Breast epithelium (tissue), 4 donors: Measurements from ENCODE around the gene RPUSD3. TPM values are rescaled to one million over a fixed set of nuclear protein-coding genes. Genes with fewer than 3 reads are reported as not detected.
A peak's percentile ranks its signal among the peaks of the same experiment; 100 is the strongest.
"Not testable (repeated sequence)": the region's sequence is repeated elsewhere in the genome, so short reads cannot be mapped to it uniquely, and the experiment has no call there.

ENCODE experiments used
- DNase-seq, 2 donors: peaks; one replicate each; pipeline ENCODE4 v3.0.0-alpha.2; 2019; ENCODE audit warnings: low spot score in 2 of 2
- H3K27ac ChIP-seq, 2 donors: fragments of 200-600 bp; sonication (generic) in 1 of 2; one replicate each; pipeline ENCODE4 v1.5.1; 2016 to 2019; ENCODE audit warnings: mild to moderate bottlenecking in 1 of 2
- H3K27me3 ChIP-seq, 2 donors: fragments of 200-600 bp; sonication (generic) in 1 of 2; one replicate each; pipeline versions ENCODE4 v1.5.1 to v1.6.0; 2017 to 2019; ENCODE audit warnings: control low read depth in 1 of 2, mild to moderate bottlenecking in 1 of 2
- H3K36me3 ChIP-seq: fragments of 200-600 bp; one replicate; pipeline ENCODE4 v1.5.1; 2019
- H3K4me1 ChIP-seq, 2 donors: fragments of 200-600 bp; sonication (generic); one replicate each; pipeline ENCODE4 v1.5.1; 2016 to 2019; ENCODE audit warnings: control low read depth in 1 of 2
- H3K4me3 ChIP-seq, 3 donors: fragments of 200-600 bp; sonication (generic); 1 replicate in 2 of 3; 2 replicates in 1 of 3; pipeline ENCODE4 v1.5.1; 2016 to 2019; ENCODE audit warnings: mild to moderate bottlenecking in 3 of 3, moderate library complexity in 2 of 3
- H3K9me3 ChIP-seq, 2 donors: fragments of 200-600 bp; sonication (generic) in 1 of 2; one replicate each; pipeline ENCODE4 v1.5.1; 2016 to 2019; ENCODE audit warnings: control low read depth in 1 of 2
- CTCF ChIP-seq, 3 donors: fragments of 450-650 bp; IDR thresholded peaks; one replicate each; pipeline ENCODE4 v1.5.1; 2016 to 2017; ENCODE audit warnings: antibody characterized with exemption in 3 of 3, mild to moderate bottlenecking in 3 of 3, moderate library complexity in 3 of 3
- POLR2A ChIP-seq: fragments of 450-650 bp; IDR thresholded peaks from one replicate; pipeline ENCODE4 v1.6.1; 2016; ENCODE audit warnings: antibody characterized with exemption, mild to moderate bottlenecking, moderate library complexity
- POLR2AphosphoS5 ChIP-seq, 3 donors: sonication (generic); formaldehyde crosslinking; IDR thresholded peaks; one replicate each; pipeline ENCODE4 v1.6.1; 2017; ENCODE audit warnings: antibody characterized with exemption in 3 of 3
- intact Hi-C: fragments of 100-400 bp; cut with DNase I; formaldehyde crosslinking; loops from one replicate; pipeline ENCODE4 v1.15.1; 2023; ENCODE audit warnings: low total_unique reads
- total RNA-seq, 3 donors: library from RNA; depleted of rRNA; stranded (reverse); fragments of >200 nt; gene quantifications; one replicate each; pipeline ENCODE4 v1.1.0, GENCODE V29; 2016

The RPUSD3 gene
- total RNA-seq, 3 donors from 2014 or later, result 33.4 to 41.3 (median 38.3) TPM

- no peak for DNase-seq
- Histone ChIP-seq H3K36me3 (no peaks in the 10 kb centered on the region), H3K9me3 (no peaks in the 10 kb centered on the region), H3K27ac (no peak overlapping the region), H3K4me3 (no peak overlapping the region), H3K27me3 (no peaks in the 10 kb centered on the region), H3K4me1 (no peaks in the 10 kb centered on the region)
- intact Hi-C loops, result no loop called here
- no peak for TF ChIP-seq POLR2A
- TF ChIP-seq POLR2AphosphoS5 (IDR thresholded peaks at IDR 0.05), result no peak
Observed at GRCh38 chr3:9881441-9881840, 37.6 kb upstream of the RPUSD3 start.

DNA sequence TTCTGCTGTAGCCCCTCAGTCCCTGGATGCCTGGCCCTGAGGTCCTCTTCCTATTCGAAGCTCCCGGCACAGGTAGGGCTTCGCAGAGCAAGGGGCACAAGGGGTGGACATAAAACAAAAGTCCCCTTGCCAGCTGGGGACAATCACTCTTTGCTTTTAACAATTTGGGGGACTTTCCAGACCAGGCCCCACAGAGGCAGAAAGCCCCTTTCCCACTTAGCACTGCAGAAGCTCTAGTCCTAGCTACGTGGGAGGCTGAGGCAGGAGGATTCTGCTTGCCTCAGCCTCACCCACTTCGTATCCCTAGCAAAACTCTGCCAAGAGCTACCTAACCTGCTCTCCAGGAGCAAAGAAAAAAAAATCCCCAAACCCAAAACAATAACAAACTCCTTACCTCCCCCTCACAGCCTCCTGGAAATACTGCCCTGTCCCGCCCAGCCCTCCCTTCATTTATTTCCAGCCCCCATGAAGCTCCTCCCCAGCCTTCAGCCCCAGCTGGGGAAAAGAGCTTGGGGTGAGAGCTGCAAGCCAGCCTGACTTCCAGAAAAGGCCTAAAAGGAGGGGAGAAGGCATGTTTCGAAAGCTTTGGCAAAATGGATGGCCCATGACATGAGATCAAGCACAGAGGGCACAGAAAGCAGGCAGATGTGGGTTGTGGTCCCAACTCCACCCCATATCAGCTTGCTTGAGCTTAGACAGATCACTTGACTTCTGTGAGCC, 36.2 kb upstream of the RPUSD3 start, which contains the start of gene CIDEC:
TSS of gene CIDEC (minus strand) at position 424 of the 720 bp plus-strand sequence. CDS start 1,767 bp downstream, outside the sequence.
- intact Hi-C loops, result no loop called here
- no peak for DNase-seq
- Histone ChIP-seq H3K4me1 (no peaks in the 10 kb centered on the region), H3K36me3 (no peaks in the 10 kb centered on the region), H3K27me3 (no peaks in the 10 kb centered on the region), H3K9me3 (no peaks in the 10 kb centered on the region), H3K4me3 (peak within 1 kb of the TSS in 1 of 3 donors; percentile 11), H3K27ac (no peak within 1 kb of the TSS)
- TF ChIP-seq CTCF (IDR thresholded peaks at IDR 0.05) (no peak), POLR2A (no peak), POLR2AphosphoS5 (IDR thresholded peaks at IDR 0.05) (no peak)

- H3K27ac ChIP-seq, result no peak overlapping the region
- no peaks in the 10 kb centered on the region for H3K4me1 ChIP-seq
- no peaks in the 10 kb centered on the region for H3K36me3 ChIP-seq
- intact Hi-C loops, result no loop called here
- DNase-seq, result no peak
- no peaks in the 10 kb centered on the region for H3K9me3 ChIP-seq
- H3K4me3 ChIP-seq, result peak overlapping the region in 1 of 3 donors; percentile 11
- no peaks in the 10 kb centered on the region for H3K27me3 ChIP-seq
- no peak for TF ChIP-seq POLR2AphosphoS5 (IDR thresholded peaks at IDR 0.05)
Observed at GRCh38 chr3:9878700-9879099, 34.9 kb upstream of the RPUSD3 start.

DNA sequence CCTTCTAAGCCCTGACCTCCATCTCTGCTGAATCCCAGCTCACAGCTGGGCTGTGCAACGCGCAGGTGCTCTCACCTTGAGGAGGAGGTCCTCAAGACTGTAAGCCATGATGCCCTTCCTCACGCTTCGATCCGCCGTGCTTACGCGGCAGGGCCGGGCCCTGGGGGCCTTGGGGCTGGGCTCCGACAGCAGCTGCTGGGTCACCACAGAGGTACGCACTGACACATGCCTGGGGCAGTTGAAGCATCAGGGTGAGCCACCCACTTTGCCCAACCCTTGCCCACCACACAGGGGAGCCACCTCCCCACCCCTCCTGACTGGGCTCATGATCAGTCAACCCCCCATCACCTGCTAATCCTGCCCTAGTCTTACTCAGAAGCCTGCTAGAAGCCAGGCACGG, 33.2 kb upstream of the RPUSD3 start:
- H3K27me3 ChIP-seq, result no peaks in the 10 kb centered on the region
- intact Hi-C loops, result no loop called here
- H3K9me3 ChIP-seq, result no peaks in the 10 kb centered on the region
- H3K36me3 ChIP-seq, result no peaks in the 10 kb centered on the region
- TF ChIP-seq POLR2AphosphoS5 (IDR thresholded peaks at IDR 0.05), result no peak
- no peak for TF ChIP-seq CTCF (IDR thresholded peaks at IDR 0.05)
- TF ChIP-seq POLR2A, result no peak
- no peak overlapping the region for H3K27ac ChIP-seq
- no peak for DNase-seq
- no peak overlapping the region for H3K4me3 ChIP-seq
- H3K4me1 ChIP-seq, result no peaks in the 10 kb centered on the region

DNA sequence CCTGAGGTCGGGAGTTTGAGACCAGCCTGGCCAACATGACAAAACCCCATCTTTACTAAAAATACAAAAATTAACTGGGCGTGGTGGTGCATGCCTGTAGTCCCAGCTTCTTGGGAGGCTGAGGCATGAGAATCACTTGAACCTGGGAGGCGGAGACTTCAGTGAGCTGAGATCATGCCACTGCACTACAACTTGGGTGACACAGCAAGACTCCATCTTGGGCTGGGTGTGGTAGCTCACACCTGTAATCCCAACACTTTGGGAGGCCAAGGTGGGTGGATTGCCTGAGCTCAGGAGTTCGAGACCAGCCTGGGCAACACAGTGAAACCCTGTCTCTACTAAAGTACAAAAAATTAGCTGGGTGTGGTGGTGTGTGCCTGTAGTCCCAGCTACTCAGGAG, 32.4 kb upstream of the RPUSD3 start:
- H3K4me3 ChIP-seq, DNase-seq, H3K9me3 ChIP-seq, H3K36me3 ChIP-seq, intact Hi-C loops, H3K4me1 ChIP-seq, H3K27me3 ChIP-seq: not testable (repeated sequence)
- peak overlapping the region in 1 of 2 donors; percentile 19 for H3K27ac ChIP-seq

GRCh38 chr3:9875448-9875847, 31.6 kb upstream of the RPUSD3 start:
- no peak for DNase-seq
- Histone ChIP-seq H3K4me3 (no peak overlapping the region), H3K36me3 (no peaks in the 10 kb centered on the region), H3K9me3 (no peaks in the 10 kb centered on the region), H3K4me1 (no peaks in the 10 kb centered on the region), H3K27me3 (no peaks in the 10 kb centered on the region), H3K27ac (peak overlapping the region in 1 of 2 donors; percentile 19)
- TF ChIP-seq POLR2A (no peak), POLR2AphosphoS5 (IDR thresholded peaks at IDR 0.05) (no peak), CTCF (IDR thresholded peaks at IDR 0.05) (no peak)
- intact Hi-C loops, result no loop called here

DNA sequence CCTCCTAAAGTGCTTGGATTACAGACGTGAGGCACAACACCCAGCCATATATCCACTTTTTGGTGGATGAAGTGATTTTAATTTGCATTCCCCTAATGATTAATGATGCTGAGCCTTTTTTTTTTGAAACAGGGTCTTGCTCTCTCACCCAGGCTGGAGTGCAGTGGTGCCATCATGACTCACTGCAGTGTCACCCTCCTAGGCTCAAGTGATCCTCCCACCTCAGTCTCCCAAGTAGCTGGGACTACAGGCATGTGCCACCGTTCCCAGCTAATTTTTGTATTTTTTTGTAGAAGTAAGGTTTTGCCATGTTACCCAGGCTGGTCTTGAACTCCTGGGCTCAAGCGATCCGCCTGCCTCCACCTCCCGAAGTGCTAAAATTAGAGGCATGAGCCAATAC, 28.3 kb upstream of the RPUSD3 start:
- H3K27me3 ChIP-seq, H3K36me3 ChIP-seq, H3K4me1 ChIP-seq, H3K27ac ChIP-seq, intact Hi-C loops, DNase-seq, H3K9me3 ChIP-seq, H3K4me3 ChIP-seq: not testable (repeated sequence)
